GM19397 (cell line): ENCODE data around the gene MGST2.
"Not testable (repeated sequence)": the region's sequence is repeated elsewhere in the genome, so short reads cannot be mapped to it uniquely, and the experiment has no call there.

Experiments
- ATAC-seq: cut with Tn5 transposase; IDR thresholded peaks from one replicate; pipeline ENCODE4 v1.9.1; 2021; ENCODE audit warnings: mild to moderate bottlenecking, moderate library complexity; ENCODE audit not compliant: unreplicated experiment

The MGST2 gene

DNA sequence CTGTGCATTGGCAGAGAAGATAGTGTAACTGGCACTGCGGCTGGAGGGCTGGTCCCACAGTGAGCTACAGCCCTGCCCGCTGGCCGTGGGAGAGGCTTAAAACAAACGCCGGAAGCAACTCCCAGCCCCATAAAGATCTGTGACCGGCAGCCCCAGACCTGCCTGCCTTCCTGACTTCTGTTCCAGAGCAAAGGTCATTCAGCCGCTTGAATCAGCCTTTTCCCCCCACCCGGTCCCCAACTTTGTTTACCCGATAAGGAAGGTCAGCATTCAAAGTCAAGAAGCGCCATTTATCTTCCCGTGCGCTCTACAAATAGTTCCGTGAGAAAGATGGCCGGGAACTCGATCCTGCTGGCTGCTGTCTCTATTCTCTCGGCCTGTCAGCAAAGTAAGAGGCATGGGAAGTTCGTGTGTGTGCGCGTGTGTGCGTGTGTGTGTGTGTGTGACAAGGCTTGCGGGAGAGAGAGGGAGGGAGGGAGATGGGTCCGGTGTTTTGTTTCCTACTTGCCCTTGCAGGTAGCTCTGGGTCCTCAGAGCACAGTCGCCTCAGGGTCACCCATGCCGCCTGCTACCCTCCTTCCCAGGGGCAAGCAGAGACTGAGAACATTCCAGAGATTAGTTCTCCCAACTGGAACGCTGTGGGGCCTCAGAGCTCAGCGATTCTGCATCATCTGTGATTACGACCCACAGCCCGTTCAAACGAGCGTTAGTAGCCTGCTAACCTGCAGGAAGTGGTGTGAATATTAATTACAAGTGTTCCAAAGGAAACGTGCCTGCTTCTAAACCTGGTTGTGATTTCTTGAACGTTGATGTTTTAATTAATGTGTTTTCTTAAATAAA, at the start of gene MGST2:
Gene MGST2 (plus strand): TSS at position 130 of the 840 bp plus-strand sequence. CDS start 201 bp downstream, at position 331.
- peak; percentile 90 for ATAC-seq

DNA sequence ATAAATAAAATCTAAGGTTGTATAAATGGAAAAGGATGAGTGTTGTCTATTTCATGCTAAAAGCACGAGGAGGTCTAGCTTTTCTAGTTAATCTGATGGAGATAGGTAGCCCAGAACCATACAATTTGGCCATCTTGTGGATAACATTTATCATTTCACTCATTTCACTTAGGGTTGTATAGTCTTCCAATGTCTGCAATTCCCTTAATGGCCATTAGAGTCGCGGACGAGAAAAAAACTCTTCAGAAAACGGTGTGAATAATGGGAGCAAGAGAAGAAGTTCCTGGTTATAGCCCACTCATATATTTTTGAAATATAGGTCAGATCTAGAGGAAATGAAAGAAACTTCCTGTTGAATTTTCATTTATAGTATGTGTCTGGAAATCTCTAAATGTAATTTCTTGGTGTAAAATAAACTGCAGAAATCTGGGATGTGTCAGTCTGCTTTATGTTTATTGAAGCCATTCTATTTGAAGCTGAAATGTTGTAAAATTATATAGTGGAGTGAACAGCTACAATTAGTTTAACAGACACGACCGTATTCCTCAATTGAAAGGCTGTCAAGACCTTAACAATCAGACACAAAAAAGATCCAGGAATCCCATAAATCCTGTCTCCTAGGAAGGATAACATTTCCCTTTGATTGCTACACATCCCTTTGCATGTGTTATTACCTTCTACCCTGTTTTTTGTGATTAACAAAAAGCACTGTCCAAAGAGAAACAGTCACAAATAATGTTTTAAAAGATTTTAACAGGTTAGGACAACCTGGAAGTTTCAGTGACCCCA, 47.7 kb upstream of the MGST2 start:
- no peak for ATAC-seq

DNA sequence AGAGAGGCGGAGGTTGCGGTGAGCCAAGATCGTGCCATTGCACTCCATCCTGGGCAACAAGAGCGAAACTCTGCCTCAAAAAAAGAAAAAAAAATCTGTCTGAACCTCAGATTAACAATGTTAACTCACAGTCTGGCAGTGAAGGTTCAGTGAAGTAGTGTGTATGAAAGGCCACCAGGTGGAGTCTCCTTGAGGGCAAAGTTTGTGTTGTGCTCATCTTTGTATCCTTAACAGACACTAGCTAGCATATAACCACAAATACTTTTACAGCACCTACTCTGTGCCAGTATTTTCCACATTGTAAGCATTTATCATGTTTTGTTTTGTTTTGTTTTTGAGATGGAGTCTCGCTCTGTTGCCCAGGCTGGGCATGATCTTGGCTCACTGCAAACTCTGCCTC, 46.0 kb upstream of the MGST2 start:
- ATAC-seq = peak; percentile 57

DNA sequence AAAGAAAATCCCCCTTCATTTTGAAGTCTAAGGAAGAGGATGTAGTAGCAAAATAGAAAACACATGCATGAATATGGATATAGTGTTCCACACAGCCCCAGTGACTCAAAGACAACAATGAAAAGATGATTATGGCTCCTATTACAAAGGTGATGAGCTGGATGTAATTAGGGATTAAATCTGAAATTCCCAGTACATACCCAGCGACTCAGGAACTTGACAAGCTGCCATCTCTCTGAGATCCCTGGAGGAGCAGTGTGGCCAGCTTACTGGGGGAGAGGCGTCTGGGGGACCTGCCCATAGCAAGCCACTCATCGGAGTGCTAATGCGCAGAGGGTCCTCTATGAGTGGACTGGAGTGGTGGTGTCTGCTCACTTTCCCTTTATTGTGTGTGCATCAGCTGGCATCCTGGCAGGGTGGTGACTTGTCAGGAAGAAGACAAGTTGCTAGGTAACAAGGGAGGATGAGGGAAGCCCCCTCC, 42.7 kb upstream of the MGST2 start:
- ATAC-seq = no peak

DNA sequence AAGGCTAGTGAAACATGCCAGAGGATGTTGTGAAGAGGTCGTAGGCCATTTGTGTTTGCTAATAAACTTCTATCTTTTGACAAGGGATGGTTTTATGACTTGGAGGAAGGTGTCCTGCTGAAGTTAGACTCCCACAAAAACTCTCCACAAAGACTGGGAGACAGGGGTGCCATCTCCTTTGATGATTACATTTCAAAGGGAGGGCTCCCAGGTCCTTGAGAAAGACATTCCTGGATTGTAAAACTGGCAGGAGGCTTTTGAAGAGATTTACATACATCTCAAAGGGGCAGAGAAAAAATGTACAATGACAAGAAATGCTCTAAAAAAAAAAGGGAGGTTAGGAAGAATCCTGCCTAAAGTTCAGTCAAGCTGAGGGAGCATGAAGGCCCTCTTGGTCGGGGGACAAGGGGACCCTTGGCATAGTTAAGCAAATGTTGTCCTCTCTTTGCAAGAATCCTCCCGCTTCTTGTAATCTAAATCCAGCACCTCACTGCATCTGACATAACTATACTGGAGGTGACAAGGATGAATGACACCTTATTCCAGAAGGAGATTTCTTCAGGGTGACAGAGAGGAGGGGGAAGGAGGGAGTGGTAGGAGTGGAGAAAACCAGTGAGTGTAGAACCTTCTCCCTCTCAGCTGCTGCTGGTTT, 41.1 kb upstream of the MGST2 start:
- ATAC-seq = no peak

DNA sequence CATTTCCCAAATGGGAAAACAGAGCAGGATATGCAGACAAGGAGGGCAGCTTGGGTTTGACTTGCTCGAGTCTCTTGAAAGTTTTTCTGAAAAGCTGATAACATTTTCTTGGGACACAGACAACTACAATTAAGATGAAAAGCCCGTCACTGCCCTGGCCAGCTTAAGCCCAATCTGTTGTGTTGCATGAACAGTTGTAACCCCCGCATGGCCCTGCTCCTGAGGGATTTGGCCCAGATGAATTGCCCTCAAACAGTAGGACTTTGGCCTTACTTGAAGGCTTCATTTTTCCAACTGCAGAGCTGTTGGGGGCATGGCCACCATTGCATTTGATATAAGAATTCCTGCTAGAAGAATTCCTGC, 40.5 kb upstream of the MGST2 start:
- ATAC-seq = no peak

DNA sequence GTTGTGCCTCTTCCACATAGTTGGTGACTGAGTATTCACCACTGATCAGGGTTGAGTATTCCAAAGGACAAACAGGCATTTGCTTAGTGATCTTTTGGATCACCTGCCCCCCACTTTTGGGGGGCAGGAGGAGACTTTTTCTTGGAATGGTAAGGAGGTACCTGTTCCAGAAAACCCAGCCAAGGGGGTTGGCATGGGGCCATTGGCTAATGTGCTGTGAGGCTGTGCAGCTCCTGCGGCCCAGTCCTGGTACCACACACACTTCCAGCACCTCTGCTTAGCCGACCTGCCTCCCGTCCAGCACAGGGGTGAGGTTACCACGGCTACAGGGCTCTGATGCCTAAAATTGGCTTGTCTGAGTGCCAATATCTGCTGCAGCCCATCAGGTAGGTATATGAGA, 40.1 kb upstream of the MGST2 start:
- ATAC-seq = no peak

DNA sequence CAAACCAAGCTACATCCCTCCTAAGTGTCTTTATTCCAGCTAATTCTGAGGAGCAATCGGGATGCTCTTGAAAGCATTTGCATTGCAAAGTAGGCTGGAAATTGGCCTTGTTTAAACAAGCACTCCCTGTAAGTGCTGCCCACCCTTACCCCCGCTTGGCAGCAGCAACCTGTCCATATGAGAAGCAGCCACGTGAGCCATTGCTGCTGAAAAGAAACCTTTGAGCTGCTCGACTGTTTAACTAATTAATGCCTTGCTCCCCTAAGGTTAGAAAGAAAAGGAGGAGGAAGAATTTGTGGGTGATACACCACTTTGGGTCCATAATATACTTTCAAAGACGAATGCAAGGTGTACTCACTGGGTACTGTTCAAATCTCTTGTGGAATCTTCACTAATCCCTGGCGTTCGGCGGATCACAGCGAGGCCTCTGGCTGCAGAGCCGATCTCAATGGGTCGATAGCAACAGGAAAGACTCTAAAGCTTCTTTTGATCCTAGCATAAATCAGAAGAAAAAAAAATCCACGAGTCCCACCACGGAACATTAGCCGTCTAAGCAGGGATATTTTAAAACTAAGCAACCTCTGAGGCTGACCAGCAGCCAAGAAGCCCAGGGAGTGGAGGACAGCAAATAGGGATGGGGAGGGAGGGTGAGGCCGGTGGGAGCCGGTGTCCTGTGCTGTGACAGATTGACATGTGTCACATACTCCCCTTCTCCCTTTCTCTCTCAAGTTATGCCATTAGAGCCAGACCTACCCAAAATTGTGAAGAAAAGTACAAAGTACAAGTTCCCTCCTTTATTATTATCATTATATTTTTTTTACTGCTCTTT, 37.2 kb upstream of the MGST2 start:
- ATAC-seq = no peak

DNA sequence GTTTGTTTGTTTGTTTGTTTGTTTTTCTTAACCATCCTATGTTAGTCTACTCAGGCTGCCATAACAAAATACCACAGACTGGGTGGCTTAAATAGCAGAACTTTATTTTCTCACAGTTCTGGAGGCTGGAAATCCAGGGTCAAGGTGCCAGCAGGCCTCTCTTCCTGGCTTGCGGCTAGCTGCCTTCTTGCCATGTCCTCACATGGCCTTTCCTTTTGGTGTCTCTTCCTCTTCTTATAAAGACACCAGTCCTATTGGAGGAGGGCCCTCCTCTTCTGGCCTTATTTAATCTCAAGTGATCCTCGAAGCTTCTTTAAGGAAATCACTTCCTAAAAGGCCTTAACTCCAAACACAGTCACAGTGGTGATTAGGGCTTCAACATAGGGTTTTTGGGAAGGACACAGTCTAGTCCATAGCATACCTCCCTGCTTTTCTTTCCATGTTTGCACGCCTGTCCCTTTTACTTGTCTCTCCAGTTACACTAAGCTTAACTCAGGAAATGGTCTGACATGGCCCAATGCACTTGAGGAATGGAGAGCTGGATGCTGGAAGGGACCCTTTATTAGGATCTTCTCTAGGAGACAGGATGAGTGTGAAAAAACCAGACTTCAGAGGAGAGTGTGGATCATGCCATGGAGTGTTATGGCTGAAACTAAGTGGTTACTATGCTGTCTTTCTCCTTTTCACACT, 36.0 kb upstream of the MGST2 start:
- ATAC-seq = no peak

DNA sequence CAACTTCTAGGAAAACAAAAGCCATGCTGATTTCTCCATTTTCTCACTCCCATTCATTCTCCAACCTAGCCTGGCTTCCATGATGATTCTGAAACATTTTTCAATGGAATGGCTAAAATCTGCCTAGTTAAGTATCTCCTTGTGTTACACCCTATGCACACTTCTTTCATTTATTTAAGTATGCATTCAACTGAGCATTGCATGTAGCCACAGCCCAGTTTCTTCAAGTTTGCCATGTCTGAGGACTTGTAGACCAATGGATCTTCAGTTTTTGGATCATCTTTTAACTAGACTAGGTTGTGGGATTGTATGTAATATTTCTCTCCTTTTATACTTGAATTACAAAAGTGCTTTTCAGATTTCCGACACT, 35.5 kb upstream of the MGST2 start:
- ATAC-seq = no peak

DNA sequence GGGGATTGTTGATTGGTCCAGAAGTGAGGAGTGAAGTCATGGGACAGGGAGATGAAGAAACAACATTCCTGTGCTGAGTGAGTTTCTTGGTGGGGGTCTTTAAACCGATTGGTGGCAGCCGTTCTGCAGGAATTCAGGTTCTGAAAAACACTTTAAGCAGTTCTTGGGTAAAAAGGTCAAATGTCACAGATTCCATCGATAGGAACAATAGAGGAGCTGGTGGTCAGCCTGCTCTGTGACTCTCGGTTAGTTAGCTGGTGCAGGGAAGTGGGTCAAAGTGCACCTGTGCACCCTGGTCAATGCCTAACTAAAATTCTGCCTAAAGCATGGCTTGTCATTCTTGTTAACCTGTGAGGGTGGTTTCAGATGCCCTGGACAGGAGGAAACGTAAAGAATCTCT, 34.6 kb upstream of the MGST2 start:
- ATAC-seq = no peak

DNA sequence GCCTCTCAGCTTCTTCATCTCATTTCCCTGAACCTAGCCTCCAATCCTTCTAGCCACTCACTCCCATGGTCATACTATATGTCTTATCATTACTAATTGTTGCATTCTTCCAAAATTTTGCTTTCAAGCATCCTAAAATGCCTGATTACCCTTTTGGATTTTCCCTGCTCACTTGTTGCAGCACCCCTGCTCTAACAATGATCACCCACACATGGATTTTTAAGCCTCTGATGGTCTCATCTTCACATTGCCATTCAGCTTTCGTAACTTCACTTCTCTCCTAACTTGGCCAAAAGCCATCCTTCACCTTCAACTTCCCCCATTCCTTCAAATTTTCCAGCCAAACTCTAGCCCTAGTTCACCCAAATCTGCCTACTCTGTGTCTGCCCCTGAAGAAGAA, 33.8 kb upstream of the MGST2 start:
- ATAC-seq = no peak

DNA sequence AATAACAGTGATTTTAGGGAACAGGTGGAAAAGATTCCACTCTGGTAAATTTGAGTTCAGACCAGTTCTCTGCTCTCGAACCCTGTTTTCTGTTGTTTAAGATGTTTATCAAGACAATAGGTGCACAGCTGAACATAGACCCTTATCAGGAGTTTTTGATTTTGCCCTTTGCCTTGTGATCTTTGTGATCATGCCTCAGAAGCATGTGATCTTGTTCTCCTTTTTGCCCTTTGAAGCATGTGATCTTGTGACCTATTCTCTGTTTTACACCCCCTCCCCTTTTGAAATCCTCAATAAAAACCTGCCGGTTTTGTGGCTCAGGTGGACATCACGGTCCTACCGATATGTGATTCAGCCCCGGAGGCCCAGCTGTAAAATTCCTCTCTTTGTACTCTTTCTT, 32.9 kb upstream of the MGST2 start:
- not testable (repeated sequence) for ATAC-seq

DNA sequence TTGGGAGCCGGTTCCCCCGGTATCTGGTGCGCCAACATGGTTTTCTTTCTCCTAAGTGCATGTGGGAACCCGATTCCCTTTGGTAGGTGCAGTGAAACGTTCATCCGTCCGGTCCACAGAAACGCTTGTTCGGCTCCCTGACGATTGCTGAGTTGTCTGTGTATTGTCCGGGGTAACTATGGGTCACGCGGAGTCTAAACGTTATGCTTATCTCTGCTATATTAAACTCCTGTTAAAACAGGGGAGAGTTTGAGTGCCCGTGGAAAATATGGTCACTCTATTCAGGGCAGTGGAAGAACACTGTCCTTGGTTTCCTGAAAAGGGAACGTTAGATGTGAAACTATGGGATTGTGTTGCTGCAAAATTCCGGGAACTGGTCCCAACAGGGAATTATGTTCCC, 32.4 kb upstream of the MGST2 start:
- ATAC-seq = no peak

DNA sequence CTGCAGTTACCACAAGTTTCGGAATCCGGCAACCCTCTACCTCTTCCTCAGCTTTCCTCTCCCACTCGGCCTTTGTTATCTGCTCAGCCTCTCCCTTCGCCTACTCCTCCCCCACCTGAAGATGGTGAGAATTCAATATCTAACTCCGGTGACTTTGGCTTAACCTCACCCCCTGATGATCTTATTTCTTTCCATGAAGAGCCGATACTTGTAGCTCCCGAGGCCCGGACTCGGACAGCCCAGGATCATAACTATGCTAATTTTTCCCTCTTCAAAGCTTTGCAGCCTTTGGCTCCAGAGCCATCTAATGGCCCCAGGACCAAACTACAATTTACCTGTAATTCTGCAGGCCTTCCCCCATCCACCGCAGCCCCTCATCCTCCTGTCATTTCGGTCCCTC, 32.0 kb upstream of the MGST2 start:
- no peak for ATAC-seq

DNA sequence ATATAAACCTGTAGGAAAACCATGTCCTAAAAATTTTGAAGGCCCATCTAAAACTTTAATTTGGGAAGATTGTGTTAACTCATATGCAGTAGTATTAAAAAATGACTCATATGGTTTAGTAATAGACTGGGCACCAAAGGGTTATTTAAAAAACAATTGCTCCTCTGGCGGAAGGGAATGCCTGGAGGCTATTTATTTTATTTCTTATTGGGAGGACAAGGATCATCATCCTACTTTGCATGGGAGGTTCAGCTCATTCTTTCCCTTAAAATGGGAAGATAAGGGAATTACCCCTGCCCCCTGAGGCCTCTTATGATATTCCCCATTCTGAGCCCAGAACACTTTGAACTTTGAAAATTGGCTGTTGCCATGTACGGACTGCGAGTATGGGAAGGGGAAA, 29.7 kb upstream of the MGST2 start:
- no peak for ATAC-seq

DNA sequence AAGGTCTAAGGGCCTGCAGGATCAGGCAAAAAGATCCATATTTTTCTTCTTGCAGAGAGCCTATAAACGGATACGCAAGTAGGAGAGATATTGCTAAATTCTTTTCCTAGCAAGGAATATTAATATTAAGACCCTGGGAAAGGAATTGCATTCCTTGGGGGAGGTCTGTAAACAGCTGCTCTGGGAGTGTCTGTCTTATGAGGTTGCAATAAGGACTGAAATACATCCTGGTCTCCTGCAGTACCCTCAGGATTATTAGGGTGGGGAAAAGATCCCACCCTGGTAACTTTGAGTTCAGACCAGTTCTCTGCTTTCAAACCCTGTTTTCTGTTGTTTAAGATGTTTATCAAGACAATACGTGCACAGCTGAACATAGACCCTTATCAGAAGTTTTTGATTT, 27.3 kb upstream of the MGST2 start:
- ATAC-seq = not testable (repeated sequence)

DNA sequence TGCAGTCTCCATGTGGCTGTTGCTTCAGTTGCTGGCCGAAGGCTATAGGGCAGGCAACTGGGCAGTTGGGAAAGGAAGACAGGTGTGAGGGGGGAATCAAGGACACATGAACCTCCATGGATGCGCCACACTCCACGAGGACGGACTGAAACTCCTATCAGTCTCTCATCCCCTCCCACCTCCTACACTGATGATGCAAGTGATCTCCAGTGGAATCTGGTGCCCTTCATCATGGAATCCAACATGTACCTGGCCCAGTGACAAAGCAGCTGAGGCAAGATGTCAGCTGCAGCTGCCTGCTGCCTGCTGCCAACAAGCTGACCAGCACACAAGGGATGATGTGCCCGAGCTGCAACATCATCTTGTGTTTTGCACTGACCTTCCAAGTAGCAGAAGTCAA, 26.0 kb upstream of the MGST2 start:
- ATAC-seq = no peak

DNA sequence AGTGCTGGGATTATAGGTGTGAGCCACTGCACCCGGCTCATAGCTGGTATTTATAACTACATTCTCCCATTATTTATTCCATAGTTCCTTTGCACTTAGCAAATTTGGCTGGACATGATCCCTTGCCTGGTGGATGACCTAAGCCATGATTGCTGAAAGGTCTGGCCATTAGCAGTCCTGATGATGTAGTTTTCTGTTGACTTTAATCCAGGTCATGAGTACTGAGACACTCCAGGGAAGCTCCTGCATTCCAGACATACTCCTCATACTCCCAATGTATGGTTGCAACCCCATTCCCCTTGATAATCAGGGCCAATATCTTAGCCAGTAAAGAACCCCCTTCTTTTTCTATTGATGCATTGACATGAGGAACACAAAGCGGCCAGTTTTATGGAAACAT, 24.4 kb upstream of the MGST2 start:
- ATAC-seq = no peak

DNA sequence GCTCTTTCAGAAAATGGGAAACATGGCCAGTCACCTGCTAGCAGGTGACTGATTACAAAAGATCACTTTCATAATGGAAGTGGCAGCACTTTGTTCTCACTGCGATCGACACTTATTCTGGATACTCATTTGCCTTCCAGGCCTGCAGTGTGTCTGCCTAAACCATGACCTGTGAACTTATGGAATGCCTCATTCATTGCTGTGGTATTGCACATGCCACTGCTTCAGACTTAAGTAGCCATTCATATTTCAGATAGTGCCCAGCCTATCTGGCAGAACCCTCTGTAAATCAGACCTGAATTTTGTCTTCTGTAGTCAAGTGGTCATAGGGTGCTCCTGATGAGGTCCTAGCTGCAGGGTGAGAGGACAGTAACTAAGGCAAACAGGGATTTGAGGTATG, 23.3 kb upstream of the MGST2 start:
- ATAC-seq = no peak
